Retinal pigment epithelial cell (primary cell): ENCODE data around the gene MARCHF11.

Experiments used
- DNase-seq: peaks from one replicate; pipeline ENCODE4 v3.0.0-alpha.2; 2010; ENCODE audit warnings: low read depth
- H3K4me3 ChIP-seq: 2 replicates; pipeline ENCODE4 v1.5.1; 2011; ENCODE audit warnings: mild to moderate bottlenecking, low read length, control low read depth, moderate library complexity
- CTCF ChIP-seq: conservative IDR thresholded peaks from 2 replicates; pipeline ENCODE4 v1.5.1; 2011; ENCODE audit warnings: low read depth, low read length, control low read depth, inconsistent platforms

The MARCHF11 gene

DNA sequence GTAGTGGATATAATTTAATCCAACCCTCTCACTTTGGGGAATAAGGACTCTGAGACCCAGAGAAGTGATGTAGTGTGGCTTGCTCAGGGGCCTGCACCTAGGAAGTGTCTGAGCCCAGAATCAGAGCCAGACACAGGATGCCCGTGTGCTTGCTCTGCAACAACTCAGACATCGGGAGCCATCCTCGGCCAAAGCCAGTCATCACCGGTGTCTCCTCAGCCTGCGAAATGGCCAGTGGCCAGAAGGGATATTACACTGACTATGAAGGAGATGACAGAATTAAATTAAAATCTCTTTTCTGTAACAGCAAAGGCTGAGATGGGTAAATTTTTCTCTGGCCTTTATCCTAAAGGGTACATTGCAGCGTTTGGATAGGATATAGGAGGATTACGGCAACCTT is 102.9 kb downstream of the MARCHF11 start:
- H3K4me3 ChIP-seq: no peak overlapping the region
- no peak for DNase-seq
- TF ChIP-seq CTCF: no peak

DNA sequence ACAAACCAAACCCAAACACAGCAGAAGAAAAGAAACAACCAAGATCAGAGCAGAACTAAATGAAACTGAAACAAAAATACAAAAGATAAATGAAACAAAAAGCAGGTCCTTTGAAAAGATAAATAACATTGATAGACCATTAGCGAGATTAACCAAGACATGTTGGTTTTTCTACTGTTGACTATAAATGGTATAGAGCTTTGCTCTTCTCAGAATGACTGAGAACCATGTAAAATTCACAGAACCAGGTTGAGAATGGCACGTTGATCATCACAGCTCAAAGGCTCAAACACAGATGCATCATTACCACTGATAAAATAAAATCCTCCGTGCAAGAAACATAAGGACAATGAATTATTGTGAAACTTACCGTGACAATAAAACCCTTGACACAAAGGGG is 105.2 kb downstream of the MARCHF11 start:
- H3K4me3 ChIP-seq: no peak overlapping the region
- no peak for TF ChIP-seq CTCF
- DNase-seq: no peak

GRCh38 chr5:16072616-16073015 is 107.0 kb downstream of the MARCHF11 start:
- no peak overlapping the region for H3K4me3 ChIP-seq
- no peak for DNase-seq
- TF ChIP-seq CTCF: no peak

- TF ChIP-seq CTCF: no peak
- DNase-seq: no peak
These were observed 112.2 kb downstream of the MARCHF11 start for GRCh38 chr5:16067415-16067814.

DNA sequence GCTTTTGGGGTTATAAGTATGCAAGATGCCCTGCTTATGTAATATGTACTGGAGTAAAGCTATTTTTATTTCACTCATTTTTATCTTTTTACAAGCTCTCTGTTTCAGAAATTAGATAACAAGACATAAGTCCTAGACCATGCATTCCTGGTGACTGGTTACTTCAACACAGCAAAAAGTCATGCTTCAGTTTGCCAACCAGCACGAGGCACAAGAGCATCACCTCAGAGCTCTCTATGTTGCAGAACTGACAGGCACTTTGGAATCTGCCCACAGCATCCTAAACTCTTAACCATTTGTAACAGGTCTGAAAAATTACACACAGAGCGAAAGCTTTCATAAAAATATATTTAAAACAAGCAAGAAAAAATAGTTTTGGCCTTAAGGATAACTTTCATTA is 112.8 kb downstream of the MARCHF11 start:
- no peak for TF ChIP-seq CTCF
- no peak for DNase-seq
- H3K4me3 ChIP-seq: no peak overlapping the region

More at GRCh38 chr5:16067415-16067814, 112.2 kb downstream of the MARCHF11 start:
- H3K4me3 ChIP-seq: no peak overlapping the region

DNA sequence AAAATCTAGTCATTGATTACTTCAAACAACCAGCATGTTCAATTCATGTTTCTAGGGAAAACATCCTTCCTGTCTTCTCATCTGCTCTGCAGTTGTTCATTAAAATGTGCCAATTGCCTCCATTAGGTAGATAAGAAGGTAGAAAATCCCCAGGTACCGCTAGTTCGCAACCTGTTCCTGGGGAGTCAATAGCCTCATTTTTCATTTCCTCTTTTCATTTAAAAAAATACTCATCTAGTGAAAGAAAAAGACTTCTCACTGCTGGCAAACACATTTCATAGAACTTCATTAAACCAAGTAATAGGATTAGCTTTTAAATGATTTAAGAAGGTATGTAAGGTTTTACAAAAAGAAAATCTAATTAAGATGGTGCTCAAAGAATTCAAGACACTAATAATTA is 113.3 kb downstream of the MARCHF11 start:
- DNase-seq: no peak
- H3K4me3 ChIP-seq: no peak overlapping the region
- TF ChIP-seq CTCF: no peak

GRCh38 chr5:16065831-16066230 is 113.8 kb downstream of the MARCHF11 start:
- H3K4me3 ChIP-seq: no peak overlapping the region
- no peak for DNase-seq
- no peak for TF ChIP-seq CTCF
